HG03066 (cell line): ENCODE results near the gene IFRD2.

ENCODE experiments used
- ATAC-seq: cut with Tn5 transposase; IDR thresholded peaks from one replicate; pipeline ENCODE4 v1.9.1; 2021; ENCODE audit warnings: low read depth; ENCODE audit not compliant: unreplicated experiment

The IFRD2 gene

GRCh38 chr3:50237754-50238548, 54.3 kb downstream of the IFRD2 start:
- ATAC-seq = no peak
